ENCODE measurements around the gene TMEM150B. TPM values are rescaled to one million over a fixed set of nuclear protein-coding genes. Genes with fewer than 3 reads are reported as not detected.

The TMEM150B gene
- total and polyA plus RNA-seq, 4 donors: 0.72 to 9.6 (median 4.2) TPM

DNA sequence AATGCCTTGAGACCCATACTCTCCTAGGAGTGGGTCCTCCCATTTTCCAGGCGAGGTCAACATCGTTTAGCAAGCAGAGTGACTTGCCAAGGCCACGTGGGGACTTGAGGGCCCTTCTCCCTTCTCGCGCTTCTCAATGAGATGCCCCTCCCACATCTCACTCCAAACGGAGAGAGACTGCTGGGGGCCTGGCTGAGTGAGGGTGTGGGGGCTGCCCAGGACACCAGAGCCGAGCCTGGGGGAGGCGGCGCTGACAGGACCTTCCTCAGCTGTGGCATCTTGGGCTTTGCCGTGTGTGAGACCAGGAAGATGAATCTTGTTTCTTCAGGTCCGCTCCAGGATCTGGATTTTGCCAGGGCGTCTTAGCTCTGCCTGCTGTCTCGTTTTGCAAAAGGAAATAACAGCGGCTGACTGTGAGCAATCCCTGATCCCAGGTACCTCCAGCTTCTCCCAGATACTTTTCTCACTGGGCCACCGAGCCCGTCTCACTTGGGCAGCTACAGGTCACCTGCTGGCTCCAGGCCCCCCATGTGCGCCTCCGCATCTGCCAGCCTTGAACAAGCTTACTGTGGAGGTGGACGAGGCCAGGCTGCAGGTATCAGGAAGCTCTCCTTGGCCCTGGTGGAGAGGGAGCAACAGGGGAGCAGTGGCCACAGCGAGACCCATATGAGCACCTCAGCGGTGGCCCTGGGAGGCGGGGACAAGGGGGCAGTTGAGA, 23.3 kb upstream of the TMEM150B start:
- no peaks in the 10 kb centered on the region for H3K9me3 ChIP-seq (ENCODE audit: control insufficient read depth, low read length)
- H3K4me3 ChIP-seq (ENCODE audit: low read length in 2 of 2): no peak overlapping the region
- intact Hi-C loops (cut with DNase I): no loop called here
- ATAC-seq (ENCODE audit: low FRiP score) (no peak), DNase-seq (no peak)
- no peak overlapping the region for H3K27ac ChIP-seq (ENCODE audit: low read depth in 1 of 2, low read length in 2 of 2)
- 70 to 79% methylated on average over 22 of the region's 22 CpGs for WGBS, 2 donors
- no peaks in the 10 kb centered on the region for H3K36me3 ChIP-seq (ENCODE audit: control insufficient read depth in 1 of 2, insufficient read depth in 2 of 2, low read length in 1 of 2)
- H3K27me3 ChIP-seq (ENCODE audit: control insufficient read depth in 1 of 2, insufficient read depth in 2 of 2, low read length in 1 of 2): no peaks in the 10 kb centered on the region
- no peaks in the 10 kb centered on the region for H3K4me1 ChIP-seq (ENCODE audit: control insufficient read depth in 1 of 2, insufficient read depth in 2 of 2, low read length in 2 of 2)

- no peaks in the 10 kb centered on the region for H3K9me3 ChIP-seq (ENCODE audit: control insufficient read depth, low read length)
- DNase-seq (no peak), ATAC-seq (ENCODE audit: low FRiP score) (no peak)
- no peaks in the 10 kb centered on the region for H3K36me3 ChIP-seq (ENCODE audit: control insufficient read depth in 1 of 2, insufficient read depth in 2 of 2, low read length in 1 of 2)
- no peaks in the 10 kb centered on the region for H3K4me1 ChIP-seq (ENCODE audit: control insufficient read depth in 1 of 2, insufficient read depth in 2 of 2, low read length in 2 of 2)
- H3K4me3 ChIP-seq (ENCODE audit: low read length in 2 of 2): no peak overlapping the region
- WGBS, 2 donors: 77 to 86% methylated on average over 10 of the region's 10 CpGs
- H3K27me3 ChIP-seq (ENCODE audit: control insufficient read depth in 1 of 2, insufficient read depth in 2 of 2, low read length in 1 of 2): no peaks in the 10 kb centered on the region
- intact Hi-C loops (cut with DNase I): no loop called here
- H3K27ac ChIP-seq (ENCODE audit: low read depth in 1 of 2, low read length in 2 of 2): no peak overlapping the region
Observed at GRCh38 chr19:55347442-55348009, 22.4 kb upstream of the TMEM150B start.

DNA sequence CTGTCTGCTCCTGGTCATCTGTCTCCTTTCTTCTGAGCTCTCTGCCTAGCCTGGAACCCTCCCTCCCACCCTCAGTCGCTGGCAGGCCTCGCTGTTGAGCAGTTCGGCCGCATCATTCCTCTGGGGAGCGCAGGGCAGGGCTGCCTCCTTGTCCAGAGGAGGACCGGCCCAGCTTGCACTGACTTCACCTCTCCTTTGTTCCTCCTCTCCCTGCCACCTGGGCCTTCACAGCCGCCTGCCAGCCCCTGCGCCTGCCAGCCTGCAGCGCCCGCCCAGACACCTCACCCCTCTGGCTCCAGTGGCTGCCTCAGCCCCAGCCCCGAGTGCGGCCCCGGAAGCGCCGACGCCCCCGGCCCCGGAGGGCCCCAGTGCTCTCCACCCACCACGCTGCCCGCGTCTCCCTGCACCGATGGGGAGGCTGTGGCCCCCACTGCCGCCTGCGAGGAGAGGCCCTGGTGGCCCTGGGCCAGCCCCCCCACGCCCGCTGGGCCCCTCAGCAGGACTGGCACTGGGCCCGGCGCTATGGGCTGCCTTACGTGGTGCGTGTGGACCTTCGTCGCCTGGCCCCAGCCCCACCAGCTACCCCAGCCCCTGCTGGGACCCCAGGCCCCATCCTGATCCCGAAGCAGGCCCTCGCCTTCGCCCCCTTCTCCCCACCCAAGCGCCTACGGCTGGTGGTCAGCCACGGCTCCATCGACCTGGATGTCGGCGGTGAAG, 21.7 kb upstream of the TMEM150B start:
- WGBS, 2 donors: 87 to 91% methylated on average over 34 to 41 of the region's 41 CpGs
- Histone ChIP-seq H3K27me3 (ENCODE audit: control insufficient read depth in 1 of 2, insufficient read depth in 2 of 2, low read length in 1 of 2) (no peaks in the 10 kb centered on the region), H3K36me3 (ENCODE audit: control insufficient read depth in 1 of 2, insufficient read depth in 2 of 2, low read length in 1 of 2) (no peaks in the 10 kb centered on the region), H3K4me1 (ENCODE audit: control insufficient read depth in 1 of 2, insufficient read depth in 2 of 2, low read length in 2 of 2) (no peaks in the 10 kb centered on the region), H3K27ac (ENCODE audit: low read depth in 1 of 2, low read length in 2 of 2) (no peak overlapping the region), H3K9me3 (ENCODE audit: control insufficient read depth, low read length) (no peaks in the 10 kb centered on the region), H3K4me3 (ENCODE audit: low read length in 2 of 2) (no peak overlapping the region)
- intact Hi-C loops (cut with DNase I): no loop called here
- ATAC-seq (ENCODE audit: low FRiP score) (no peak), DNase-seq (no peak)

DNA sequence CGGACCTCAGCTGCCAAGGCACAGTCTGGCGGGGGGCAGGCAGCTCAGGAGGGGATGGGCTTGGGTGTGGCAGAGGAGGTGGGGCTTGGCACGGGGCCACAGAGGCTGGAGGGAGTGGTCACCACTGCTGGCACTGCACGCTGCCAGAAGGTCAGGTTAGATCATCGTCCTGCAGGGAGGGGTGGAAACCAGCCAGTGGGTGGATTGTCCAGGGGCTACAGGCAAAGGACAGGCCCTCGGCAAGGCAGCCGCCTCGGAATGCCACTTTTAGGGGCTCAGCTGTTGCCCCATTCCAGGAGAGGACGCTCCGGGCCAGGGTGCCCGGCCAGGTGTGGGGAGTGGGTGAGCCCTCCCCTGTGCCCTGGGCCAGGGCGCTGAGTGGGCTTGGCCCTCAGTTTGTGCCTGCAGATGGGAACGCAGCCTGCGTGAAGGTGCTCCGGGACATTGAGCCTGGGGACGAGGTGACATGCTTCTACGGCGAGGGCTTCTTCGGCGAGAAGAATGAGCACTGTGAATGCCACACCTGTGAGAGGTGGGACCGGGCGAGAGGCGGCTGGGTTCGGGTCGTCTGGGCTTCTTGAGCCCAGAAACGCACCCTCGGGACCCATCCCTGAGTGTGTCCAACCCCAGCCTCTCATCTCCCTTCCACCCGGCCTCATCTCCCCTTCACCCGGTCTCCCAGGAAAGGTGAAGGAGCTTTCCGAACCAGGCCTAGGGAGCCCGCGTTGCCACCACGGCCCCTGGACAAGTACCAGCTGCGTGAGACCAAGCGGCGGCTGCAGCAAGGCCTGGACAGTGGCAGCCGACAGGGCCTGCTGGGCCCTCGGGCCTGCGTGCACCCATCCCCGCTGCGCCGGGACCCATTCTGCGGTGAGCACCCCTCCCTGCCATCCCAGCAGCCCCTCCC, 20.9 kb upstream of the TMEM150B start:
- ATAC-seq (ENCODE audit: low FRiP score) (peak; percentile 5), DNase-seq (peak in 1 of 2 donors; percentile 86)
- WGBS, 2 donors: 88% methylated on average over 42 to 43 of the region's 43 CpGs
- Histone ChIP-seq H3K9me3 (ENCODE audit: control insufficient read depth, low read length) (no peaks in the 10 kb centered on the region), H3K27me3 (ENCODE audit: control insufficient read depth in 1 of 2, insufficient read depth in 2 of 2, low read length in 1 of 2) (no peaks in the 10 kb centered on the region), H3K36me3 (ENCODE audit: control insufficient read depth in 1 of 2, insufficient read depth in 2 of 2, low read length in 1 of 2) (no peaks in the 10 kb centered on the region), H3K4me1 (ENCODE audit: control insufficient read depth in 1 of 2, insufficient read depth in 2 of 2, low read length in 2 of 2) (no peaks in the 10 kb centered on the region), H3K4me3 (ENCODE audit: low read length in 2 of 2) (no peak overlapping the region), H3K27ac (ENCODE audit: low read depth in 1 of 2, low read length in 2 of 2) (no peak overlapping the region)
- intact Hi-C loops (cut with DNase I): no loop called here

DNA sequence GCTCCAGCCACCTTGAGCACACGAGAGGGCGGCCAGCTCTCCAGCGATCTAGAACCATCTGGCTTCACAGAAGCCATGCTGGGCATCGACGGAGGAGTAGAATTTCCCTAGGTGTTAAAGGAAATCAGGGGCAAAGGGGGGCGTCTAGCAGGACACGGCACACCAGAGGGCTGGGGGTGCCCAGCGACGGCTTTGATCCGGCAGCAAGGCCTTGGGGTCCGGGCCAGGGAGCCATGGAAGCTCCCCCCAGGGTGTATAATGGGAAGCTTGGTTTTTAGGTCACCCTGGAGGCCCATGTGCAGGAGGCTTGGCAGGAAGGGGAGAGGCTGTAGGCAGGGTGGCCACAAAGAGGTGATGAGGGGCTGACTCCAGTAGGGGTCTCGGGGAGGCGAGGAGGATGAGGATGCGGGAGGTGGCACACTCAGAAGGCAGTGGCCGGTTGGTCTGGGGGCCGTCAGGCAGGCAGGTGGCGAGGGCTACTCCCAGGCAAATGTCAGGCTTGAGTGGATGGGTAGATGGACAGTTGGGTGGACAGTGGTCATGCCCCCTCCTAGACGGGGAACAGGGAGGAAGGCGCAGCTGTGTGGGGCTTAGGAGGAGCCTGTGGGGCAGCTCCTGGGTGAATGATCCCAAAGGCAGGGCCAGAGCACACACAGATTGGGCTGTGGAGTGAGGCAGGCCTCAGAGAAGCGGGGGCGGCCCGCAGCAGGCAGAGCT, 20.1 kb upstream of the TMEM150B start:
- DNase-seq (no peak), ATAC-seq (ENCODE audit: low FRiP score) (no peak)
- intact Hi-C loops (cut with DNase I): no loop called here
- Histone ChIP-seq H3K27me3 (ENCODE audit: control insufficient read depth in 1 of 2, insufficient read depth in 2 of 2, low read length in 1 of 2) (no peaks in the 10 kb centered on the region), H3K4me3 (ENCODE audit: low read length in 2 of 2) (no peak overlapping the region), H3K4me1 (ENCODE audit: control insufficient read depth in 1 of 2, insufficient read depth in 2 of 2, low read length in 2 of 2) (no peaks in the 10 kb centered on the region), H3K9me3 (ENCODE audit: control insufficient read depth, low read length) (no peaks in the 10 kb centered on the region), H3K36me3 (ENCODE audit: control insufficient read depth in 1 of 2, insufficient read depth in 2 of 2, low read length in 1 of 2) (no peaks in the 10 kb centered on the region), H3K27ac (ENCODE audit: low read depth in 1 of 2, low read length in 2 of 2) (no peak overlapping the region)
- WGBS, 2 donors: 91% methylated on average over 22 of the region's 22 CpGs

DNA sequence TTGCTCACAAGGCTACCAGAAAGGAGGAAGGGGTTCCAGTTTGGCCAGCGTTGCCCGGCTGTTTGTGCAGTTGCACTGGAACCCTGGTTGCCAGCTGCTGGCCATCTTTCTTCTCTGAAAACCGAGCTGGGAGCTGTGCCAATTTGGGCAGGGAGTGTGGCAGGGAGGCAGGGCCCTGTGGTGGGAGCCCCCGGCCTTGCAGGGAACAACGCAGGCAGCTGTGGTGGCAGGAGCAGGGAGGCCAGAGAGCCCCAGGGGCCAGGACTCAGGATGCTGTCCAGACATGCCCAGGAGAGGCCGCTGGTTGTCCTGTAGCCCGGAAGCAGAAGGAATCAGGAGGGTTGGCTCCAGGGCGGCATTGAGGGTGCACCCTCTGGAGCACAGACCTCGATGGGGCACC, 19.3 kb upstream of the TMEM150B start:
- Histone ChIP-seq H3K9me3 (ENCODE audit: control insufficient read depth, low read length) (no peaks in the 10 kb centered on the region), H3K36me3 (ENCODE audit: control insufficient read depth in 1 of 2, insufficient read depth in 2 of 2, low read length in 1 of 2) (no peaks in the 10 kb centered on the region), H3K4me1 (ENCODE audit: control insufficient read depth in 1 of 2, insufficient read depth in 2 of 2, low read length in 2 of 2) (no peaks in the 10 kb centered on the region), H3K27me3 (ENCODE audit: control insufficient read depth in 1 of 2, insufficient read depth in 2 of 2, low read length in 1 of 2) (no peaks in the 10 kb centered on the region), H3K27ac (ENCODE audit: low read depth in 1 of 2, low read length in 2 of 2) (no peak overlapping the region), H3K4me3 (ENCODE audit: low read length in 2 of 2) (no peak overlapping the region)
- no peak for ATAC-seq (ENCODE audit: low FRiP score)
- no peak for DNase-seq
- WGBS, 2 donors: 70 to 76% methylated on average over 8 to 9 of the region's 9 CpGs
- intact Hi-C loops (cut with DNase I): loop anchor here in 1 of 2 donors (5.0 kb wide), 1 partner anchor 38 kb away; the partner anchor contains the start of gene TMEM238

DNA sequence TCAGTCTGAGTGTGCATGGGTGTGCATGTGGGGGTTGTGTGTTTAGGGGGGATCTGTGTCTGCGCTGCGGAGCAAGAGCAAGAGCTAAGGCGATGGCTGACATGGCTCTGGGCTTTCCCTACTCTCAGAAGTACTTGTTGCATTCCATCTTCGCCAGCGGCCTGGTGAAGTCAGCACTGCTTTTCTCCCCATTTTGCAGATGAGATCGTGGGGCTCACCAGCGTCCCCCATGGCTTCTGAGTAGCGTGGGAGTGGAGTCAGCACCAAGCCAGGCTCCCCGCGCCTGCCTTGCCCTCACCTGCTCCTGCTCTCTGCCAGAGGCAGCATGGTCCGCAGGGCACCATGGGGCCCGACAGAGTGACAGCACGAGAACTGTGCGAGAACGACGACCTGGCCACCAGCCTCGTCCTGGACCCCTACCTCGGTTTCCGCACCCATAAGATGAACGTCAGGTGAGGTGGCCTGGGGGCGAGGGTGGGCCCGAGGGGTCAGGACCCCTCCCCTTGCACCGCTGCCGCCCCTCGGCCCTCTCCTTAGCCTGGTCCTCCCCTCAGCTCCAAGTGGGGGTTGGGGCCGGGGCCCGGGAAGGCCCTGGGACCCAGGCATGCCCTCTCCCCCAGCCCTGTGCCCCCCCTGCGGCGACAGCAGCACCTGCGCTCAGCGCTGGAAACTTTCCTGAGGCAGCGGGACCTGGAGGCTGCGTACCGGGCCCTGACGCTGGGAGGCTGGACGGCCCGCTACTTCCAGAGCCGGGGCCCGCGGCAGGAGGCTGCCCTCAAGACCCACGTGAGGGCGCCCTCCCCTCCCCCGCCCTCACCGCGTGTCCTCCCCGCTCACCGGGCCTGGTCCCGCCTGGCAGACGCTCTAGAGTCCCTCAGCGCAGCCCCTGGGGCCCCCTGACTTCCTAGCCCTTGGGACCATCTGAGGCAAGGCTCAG, 16.7 kb upstream of the TMEM150B start:
- intact Hi-C loops (cut with DNase I): loop anchor here in 1 of 2 donors (5.0 kb wide), 1 partner anchor 40 kb away; the partner anchor contains the start of gene TMEM238
- 81 to 84% methylated on average over 44 to 50 of the region's 50 CpGs for WGBS, 2 donors
- ATAC-seq (ENCODE audit: low FRiP score) (no peak), DNase-seq (no peak)
- no peaks in the 10 kb centered on the region for H3K27me3 ChIP-seq (ENCODE audit: control insufficient read depth in 1 of 2, insufficient read depth in 2 of 2, low read length in 1 of 2)
- H3K36me3 ChIP-seq (ENCODE audit: control insufficient read depth in 1 of 2, insufficient read depth in 2 of 2, low read length in 1 of 2): no peaks in the 10 kb centered on the region
- no peaks in the 10 kb centered on the region for H3K4me1 ChIP-seq (ENCODE audit: control insufficient read depth in 1 of 2, insufficient read depth in 2 of 2, low read length in 2 of 2)
- H3K4me3 ChIP-seq (ENCODE audit: low read length in 2 of 2): no peak overlapping the region
- no peaks in the 10 kb centered on the region for H3K9me3 ChIP-seq (ENCODE audit: control insufficient read depth, low read length)
- H3K27ac ChIP-seq (ENCODE audit: low read depth in 1 of 2, low read length in 2 of 2): no peak overlapping the region

Data from aorta (tissue), 5 donors.